IgD-negative memory B cell (primary cell): ENCODE measurements around the gene RDH11. TPM values are rescaled to one million over a fixed set of nuclear protein-coding genes. Genes with fewer than 3 reads are reported as not detected.

Experiments used
- H3K27ac Mint-ChIP-seq, 3 donors: one replicate each; pipeline ENCODE4 v1.8.0; 2020 to 2022; ENCODE audit warnings: mild to moderate bottlenecking in 3 of 3, mixed read lengths in 3 of 3, moderate library complexity in 1 of 3
- H3K27me3 Mint-ChIP-seq: one replicate; pipeline ENCODE4 v1.8.0; 2021; ENCODE audit warnings: mixed read lengths
- H3K36me3 Mint-ChIP-seq: one replicate; pipeline ENCODE4 v1.8.0; 2020; ENCODE audit warnings: mild to moderate bottlenecking, mixed read lengths
- H3K4me1 Mint-ChIP-seq, 3 donors: one replicate each; pipeline ENCODE4 v1.8.0; 2020 to 2022; ENCODE audit warnings: mixed read lengths in 3 of 3, mild to moderate bottlenecking in 1 of 3
- H3K4me3 Mint-ChIP-seq, 4 donors: one replicate each; pipeline ENCODE4 v1.8.0; 2020 to 2022; ENCODE audit warnings: mild to moderate bottlenecking in 4 of 4, mixed read lengths in 4 of 4, moderate library complexity in 3 of 4
- H3K9me3 Mint-ChIP-seq, 3 donors: one replicate each; pipeline ENCODE4 v1.8.0; 2020 to 2021; ENCODE audit warnings: mixed read lengths in 3 of 3, mild to moderate bottlenecking in 1 of 3
- polyA plus RNA-seq: library from polyadenylated mRNA; unstranded; fragments of 300-500 nt; fragmentation: Illumina TruSeq; gene quantifications from one replicate; pipeline ENCODE4 v1.2.3, GENCODE V29; 2021

The RDH11 gene
- 58.5 TPM for polyA plus RNA-seq

DNA sequence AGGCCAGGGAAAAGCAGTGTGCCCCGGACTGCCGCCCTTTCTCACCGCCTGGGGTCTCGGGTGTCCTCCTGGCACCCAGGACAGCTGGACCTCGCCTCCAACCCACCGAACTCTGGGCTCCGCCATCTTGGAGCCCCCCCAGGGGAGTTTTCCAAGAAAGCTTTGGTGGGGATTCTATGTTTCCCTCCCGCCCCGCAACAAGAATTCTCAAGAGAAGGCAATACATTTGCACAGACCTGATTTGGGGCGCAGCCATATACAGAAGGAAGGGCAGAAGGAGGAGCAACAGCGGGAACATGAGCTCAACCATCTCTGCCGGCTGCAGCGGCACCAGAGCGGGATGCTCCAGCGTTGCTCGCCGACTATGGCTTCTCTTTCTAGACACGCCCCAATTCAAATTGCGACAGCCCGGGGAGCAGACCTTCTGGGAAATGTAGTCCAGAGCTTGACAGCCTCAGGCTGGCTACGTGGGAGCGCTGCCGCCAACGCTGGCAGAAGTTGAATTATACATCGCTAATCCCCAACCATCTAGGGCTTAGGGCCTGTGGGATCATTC, at the start of gene RDH11:
Gene RDH11 (minus strand): TSS at position 371 of the 556 bp plus-strand sequence. CDS start 61 bp downstream, at position 310.
- Mint-ChIP-seq H3K4me1 (peaks cover 10 to 16% (median 12%) of the 10 kb centered on the region in 3 donors), H3K4me3 (peak within 1 kb of the TSS; percentile 83 to 98 (median 96)), H3K36me3 (no peaks in the 10 kb centered on the region), H3K9me3 (no peaks in the 10 kb centered on the region), H3K27me3 (no peaks in the 10 kb centered on the region), H3K27ac (peak within 1 kb of the TSS; percentile 41 to 90 (median 86))

- Mint-ChIP-seq H3K4me1 (peaks cover 0 to 2% (median 0%) of the 10 kb centered on the region in 3 donors), H3K27ac (no peak overlapping the region), H3K9me3 (peaks cover 4 to 7% (median 4%) of the 10 kb centered on the region in 3 donors), H3K27me3 (no peaks in the 10 kb centered on the region), H3K36me3 (peaks cover 12% of the 10 kb centered on the region), H3K4me3 (no peak overlapping the region)
These were observed 48.5 kb upstream of the RDH11 start for GRCh38 chr14:67744046-67744445.

GRCh38 chr14:67738740-67739504, 43.4 kb upstream of the RDH11 start:
- peaks cover 4% of the 10 kb centered on the region for H3K36me3 Mint-ChIP-seq
- H3K9me3 Mint-ChIP-seq: peaks cover 0 to 3% (median 1%) of the 10 kb centered on the region in 3 donors
- no peaks in the 10 kb centered on the region for H3K27me3 Mint-ChIP-seq
- H3K4me1 Mint-ChIP-seq: peaks cover 0 to 2% (median 0%) of the 10 kb centered on the region in 3 donors
- H3K4me3 Mint-ChIP-seq: no peak overlapping the region
- no peak overlapping the region for H3K27ac Mint-ChIP-seq

DNA sequence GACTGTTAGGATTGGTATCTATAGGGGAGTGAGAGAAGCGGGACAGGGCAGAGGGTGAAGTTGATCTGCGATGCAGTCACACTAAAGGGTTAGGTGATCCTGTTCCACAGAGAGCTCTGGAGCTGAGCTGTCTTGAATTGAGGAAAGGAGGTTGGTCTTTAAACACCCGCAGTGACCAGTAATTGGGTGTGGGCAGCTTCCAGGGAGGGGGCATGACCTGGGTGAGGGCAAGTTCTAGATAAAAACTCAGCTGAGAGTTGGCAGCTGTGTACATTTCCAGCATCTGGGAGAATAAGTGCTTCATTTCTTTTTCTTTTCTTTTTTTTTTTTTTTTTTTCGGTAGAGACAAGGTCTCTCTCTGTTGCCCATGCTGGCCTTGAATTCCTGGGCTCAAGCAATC, 41.2 kb upstream of the RDH11 start:
- Mint-ChIP-seq H3K27me3 (no peaks in the 10 kb centered on the region), H3K36me3 (peaks cover 3% of the 10 kb centered on the region), H3K4me1 (no peaks in the 10 kb centered on the region), H3K9me3 (no peaks in the 10 kb centered on the region), H3K4me3 (no peak overlapping the region), H3K27ac (no peak overlapping the region)

GRCh38 chr14:67735336-67736147, 40.0 kb upstream of the RDH11 start:
- Mint-ChIP-seq H3K9me3 (no peaks in the 10 kb centered on the region), H3K4me1 (no peaks in the 10 kb centered on the region), H3K4me3 (no peak overlapping the region), H3K36me3 (peaks cover 2% of the 10 kb centered on the region), H3K27me3 (no peaks in the 10 kb centered on the region), H3K27ac (no peak overlapping the region)

DNA sequence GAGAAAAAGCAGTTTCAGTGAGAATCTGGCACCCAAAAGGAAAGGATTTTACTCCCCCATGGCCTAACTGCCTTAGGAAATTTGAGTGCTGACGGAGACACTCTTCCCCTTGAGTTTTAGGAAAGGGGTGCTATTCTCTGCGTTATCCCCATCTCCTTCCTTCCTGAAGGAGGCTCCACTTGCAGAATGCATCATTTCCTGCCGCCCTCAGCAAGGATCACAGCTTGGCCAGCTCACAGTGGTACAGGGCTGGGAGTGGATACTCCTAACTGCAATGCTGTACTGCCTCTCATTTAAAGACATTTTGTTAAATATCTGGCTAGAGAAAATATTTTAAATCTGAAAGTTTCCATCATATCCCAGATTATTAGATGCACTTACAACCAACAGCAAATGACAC, 39.1 kb upstream of the RDH11 start:
- Mint-ChIP-seq H3K4me1 (no peaks in the 10 kb centered on the region), H3K27ac (no peak overlapping the region), H3K4me3 (no peak overlapping the region), H3K9me3 (no peaks in the 10 kb centered on the region), H3K36me3 (peaks cover 2% of the 10 kb centered on the region), H3K27me3 (no peaks in the 10 kb centered on the region)

DNA sequence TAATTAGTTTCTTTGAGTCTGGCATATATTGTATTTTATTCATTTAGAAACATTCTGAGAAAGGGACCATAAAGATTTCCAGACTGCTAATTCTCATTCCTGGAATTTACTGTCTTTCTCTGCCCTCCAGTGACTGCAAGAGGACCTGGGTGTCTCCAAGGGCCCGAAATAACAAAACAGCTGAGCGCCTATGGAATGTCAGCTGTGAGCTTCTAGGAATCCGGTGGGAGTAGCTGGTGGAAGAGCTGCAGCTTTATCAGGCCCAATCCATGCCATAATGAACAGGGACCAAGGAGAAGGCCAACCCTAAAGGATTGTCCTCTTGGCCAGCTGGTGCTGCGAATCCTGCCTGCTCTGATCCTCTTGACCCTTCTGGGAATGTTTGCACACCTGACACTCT, 38.1 kb upstream of the RDH11 start:
- Mint-ChIP-seq H3K4me3 (no peak overlapping the region), H3K4me1 (no peaks in the 10 kb centered on the region), H3K27ac (no peak overlapping the region), H3K36me3 (no peaks in the 10 kb centered on the region), H3K27me3 (no peaks in the 10 kb centered on the region), H3K9me3 (no peaks in the 10 kb centered on the region)

DNA sequence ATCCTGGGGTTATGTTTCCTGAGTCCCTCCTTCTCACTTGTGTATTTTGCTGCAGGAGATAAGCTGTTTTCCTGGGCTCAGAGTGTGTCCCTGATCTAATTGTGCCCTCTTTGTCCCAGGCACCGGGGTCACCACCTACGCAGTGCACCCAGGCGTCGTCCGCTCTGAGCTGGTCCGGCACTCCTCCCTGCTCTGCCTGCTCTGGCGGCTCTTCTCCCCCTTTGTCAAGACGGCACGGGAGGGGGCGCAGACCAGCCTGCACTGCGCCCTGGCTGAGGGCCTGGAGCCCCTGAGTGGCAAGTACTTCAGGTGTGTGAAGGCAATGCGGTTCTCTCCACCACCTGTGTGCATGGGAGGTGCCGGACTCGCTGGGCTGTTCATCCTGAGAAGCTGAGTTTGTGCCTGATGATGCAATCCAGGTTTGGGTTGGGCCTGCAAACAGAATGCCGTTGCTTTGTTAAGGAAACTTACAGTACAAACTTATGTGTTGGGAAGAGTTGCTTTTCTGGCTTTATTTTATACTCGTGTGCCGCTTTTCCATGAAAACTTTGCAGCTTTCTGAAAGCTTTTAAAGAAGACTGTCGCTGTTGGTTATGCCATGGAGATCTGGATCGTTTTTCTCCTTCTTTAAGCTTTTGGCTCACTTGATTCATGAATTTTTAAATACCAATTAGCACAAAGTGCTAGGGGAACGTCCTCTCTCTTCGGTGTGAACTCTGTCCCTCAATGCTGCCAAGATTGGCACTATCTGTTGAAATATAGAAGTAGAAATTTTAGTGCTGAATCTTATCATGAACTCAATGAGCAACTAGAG, 33.7 kb upstream of the RDH11 start:
- Mint-ChIP-seq H3K4me1 (no peaks in the 10 kb centered on the region), H3K27ac (no peak overlapping the region), H3K27me3 (peaks cover 3% of the 10 kb centered on the region), H3K36me3 (no peaks in the 10 kb centered on the region), H3K9me3 (peaks cover 0 to 2% (median 0%) of the 10 kb centered on the region in 3 donors), H3K4me3 (no peak overlapping the region)

DNA sequence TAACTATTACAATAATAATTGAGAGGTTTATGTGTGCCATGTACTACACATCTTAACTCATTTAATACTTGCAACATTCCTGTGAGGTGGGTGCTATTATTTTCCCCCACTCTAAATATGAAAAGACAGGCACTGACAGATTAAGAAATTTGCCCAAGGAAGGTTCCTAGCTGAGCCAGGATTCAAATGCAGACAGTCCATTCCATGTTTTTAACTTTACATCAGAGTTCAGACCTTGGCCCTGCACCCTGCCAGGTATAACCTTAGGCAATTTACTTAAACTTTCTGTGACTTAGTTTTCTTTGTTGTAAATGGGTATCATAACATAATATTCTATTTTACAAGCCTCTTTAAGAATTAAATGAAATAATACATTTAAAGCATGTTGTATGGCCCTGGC, 32.7 kb upstream of the RDH11 start:
- no peaks in the 10 kb centered on the region for H3K4me1 Mint-ChIP-seq
- H3K36me3 Mint-ChIP-seq: no peaks in the 10 kb centered on the region
- no peak overlapping the region for H3K27ac Mint-ChIP-seq
- no peak overlapping the region for H3K4me3 Mint-ChIP-seq
- peaks cover 9% of the 10 kb centered on the region for H3K27me3 Mint-ChIP-seq
- H3K9me3 Mint-ChIP-seq: peaks cover 0 to 2% (median 0%) of the 10 kb centered on the region in 3 donors

DNA sequence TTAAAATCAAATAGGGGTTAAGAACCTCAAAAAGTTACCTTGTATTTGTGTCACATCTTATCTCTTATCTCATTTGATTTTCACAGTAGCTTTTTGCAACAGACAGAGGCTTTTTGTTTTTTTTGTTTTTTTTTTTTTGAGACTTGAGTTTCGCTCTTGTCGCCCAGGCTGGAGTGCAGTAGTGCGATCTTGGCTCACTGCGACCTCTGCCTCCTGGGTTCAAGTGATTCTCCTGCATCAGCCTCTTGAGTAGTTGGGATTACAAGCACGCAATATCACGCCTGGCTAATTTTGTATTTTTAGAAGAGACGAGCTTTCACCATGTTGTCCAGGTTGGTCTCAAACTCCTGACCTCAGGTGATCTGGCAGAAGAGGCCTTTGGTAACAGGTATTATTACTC, 31.8 kb upstream of the RDH11 start:
- Mint-ChIP-seq H3K27me3 (peaks cover 17% of the 10 kb centered on the region), H3K36me3 (no peaks in the 10 kb centered on the region), H3K4me1 (peaks cover 0 to 3% (median 1%) of the 10 kb centered on the region in 3 donors), H3K27ac (no peak overlapping the region), H3K9me3 (peaks cover 0 to 2% (median 0%) of the 10 kb centered on the region in 3 donors), H3K4me3 (no peak overlapping the region)

GRCh38 chr14:67725171-67725570, 29.6 kb upstream of the RDH11 start:
- peaks cover 0 to 8% (median 1%) of the 10 kb centered on the region in 3 donors for H3K4me1 Mint-ChIP-seq
- peaks cover 24% of the 10 kb centered on the region for H3K27me3 Mint-ChIP-seq
- no peaks in the 10 kb centered on the region for H3K36me3 Mint-ChIP-seq
- H3K4me3 Mint-ChIP-seq: no peak overlapping the region
- peaks cover 0 to 2% (median 0%) of the 10 kb centered on the region in 3 donors for H3K9me3 Mint-ChIP-seq
- no peak overlapping the region for H3K27ac Mint-ChIP-seq

DNA sequence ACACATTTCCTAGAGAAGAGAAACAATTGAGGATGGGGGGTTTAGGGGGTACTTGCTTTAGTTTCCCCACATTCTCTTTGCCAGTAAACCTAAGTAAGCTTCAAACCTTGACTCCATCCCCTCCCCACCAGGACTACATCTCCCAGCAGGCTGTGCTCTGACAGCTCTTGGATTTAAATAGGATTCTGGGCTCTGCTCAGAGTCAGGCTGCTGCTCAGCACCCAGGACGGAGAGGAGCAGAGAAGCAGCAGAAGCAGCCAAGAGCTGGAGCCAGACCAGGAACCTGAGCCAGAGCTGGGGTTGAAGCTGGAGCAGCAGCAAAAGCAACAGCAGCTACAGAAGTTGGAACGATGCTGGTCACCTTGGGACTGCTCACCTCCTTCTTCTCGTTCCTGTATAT, 26.7 kb upstream of the RDH11 start:
- Mint-ChIP-seq H3K36me3 (no peaks in the 10 kb centered on the region), H3K27ac (peak overlapping the region in 1 of 3 donors; percentile 6), H3K4me1 (peaks cover 0 to 8% (median 1%) of the 10 kb centered on the region in 3 donors), H3K27me3 (peaks cover 24% of the 10 kb centered on the region), H3K9me3 (peaks cover 0 to 2% (median 0%) of the 10 kb centered on the region in 3 donors), H3K4me3 (peak overlapping the region in 1 of 4 donors; percentile 59)

- peaks cover 0 to 2% (median 0%) of the 10 kb centered on the region in 3 donors for H3K9me3 Mint-ChIP-seq
- peaks cover 0 to 8% (median 1%) of the 10 kb centered on the region in 3 donors for H3K4me1 Mint-ChIP-seq
- peaks cover 24% of the 10 kb centered on the region for H3K27me3 Mint-ChIP-seq
- H3K4me3 Mint-ChIP-seq: no peak overlapping the region
- H3K27ac Mint-ChIP-seq: no peak overlapping the region
- H3K36me3 Mint-ChIP-seq: no peaks in the 10 kb centered on the region
These were observed 26.3 kb upstream of the RDH11 start for GRCh38 chr14:67721875-67722274.

- Mint-ChIP-seq H3K27ac (no peak overlapping the region), H3K27me3 (peaks cover 24% of the 10 kb centered on the region), H3K4me3 (no peak overlapping the region), H3K9me3 (no peaks in the 10 kb centered on the region), H3K4me1 (peaks cover 0 to 8% (median 1%) of the 10 kb centered on the region in 3 donors), H3K36me3 (no peaks in the 10 kb centered on the region)
These were observed 24.3 kb upstream of the RDH11 start for GRCh38 chr14:67719866-67720265.
